Measurements from ENCODE around the gene GGACT. TPM values are rescaled to one million over a fixed set of nuclear protein-coding genes. Genes with fewer than 3 reads are reported as not detected.
A peak's percentile ranks its signal among the peaks of the same experiment; 100 is the strongest.

GGACT gene
- total RNA-seq, 4 donors from 2014 or later = 0.74 to 1.9 (median 1.5) TPM

DNA sequence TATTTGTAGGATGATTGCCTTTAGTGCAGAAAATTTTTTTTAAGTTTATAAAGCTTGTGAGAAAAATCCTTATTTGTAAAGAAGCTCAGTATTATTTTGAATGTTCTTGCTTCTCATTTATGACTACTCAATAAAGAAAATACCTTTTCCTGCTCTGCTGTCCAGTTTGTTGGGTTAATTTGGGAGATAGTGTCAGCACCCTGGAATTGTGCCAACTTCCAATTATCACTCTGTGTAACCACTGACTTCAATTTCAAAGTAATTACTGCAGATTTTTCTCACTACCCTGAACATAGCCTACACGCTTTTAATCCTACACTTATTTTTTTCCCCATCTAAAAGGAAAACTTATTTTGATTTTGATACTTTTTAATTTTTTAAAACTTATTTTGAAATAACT is 93.1 kb downstream of the GGACT start:
- 100% methylated on average over 1 of the region's 1 CpG for WGBS, 2 donors (ENCODE audit: low coverage in 1 of 2)
- H3K36me3 ChIP-seq = no peaks in the 10 kb centered on the region
- no peak for ATAC-seq

DNA sequence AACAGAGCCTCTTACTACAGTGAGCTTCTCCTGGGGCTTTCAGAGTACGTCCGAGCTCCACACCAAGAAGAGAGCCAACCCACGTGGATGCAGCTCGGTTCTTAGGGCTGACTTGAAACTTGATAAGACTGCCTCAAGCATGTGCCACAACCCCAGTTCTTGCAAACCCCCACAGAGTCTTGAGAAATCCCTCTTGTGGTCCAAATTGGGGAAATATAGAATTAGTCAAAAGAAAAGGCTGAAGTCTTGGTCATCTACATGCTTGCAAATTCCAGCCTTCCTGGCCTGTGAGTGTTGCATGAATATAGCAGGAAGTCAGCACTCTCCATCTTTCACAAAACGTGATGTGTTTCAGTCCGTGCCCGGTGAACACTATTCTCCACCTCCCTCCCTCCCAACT is 95.2 kb downstream of the GGACT start:
- H3K27ac ChIP-seq = no peak overlapping the region
- no peak overlapping the region for H3K4me3 ChIP-seq
- no peaks in the 10 kb centered on the region for H3K36me3 ChIP-seq
- H3K9me3 ChIP-seq = no peaks in the 10 kb centered on the region
- WGBS, 2 donors (ENCODE audit: low coverage in 1 of 2) = 86% methylated on average over 3 of the region's 7 CpGs; no CpG with 5 or more reads in 1 of the 2 donors
- ATAC-seq = no peak
- TF ChIP-seq, protein P1, sequence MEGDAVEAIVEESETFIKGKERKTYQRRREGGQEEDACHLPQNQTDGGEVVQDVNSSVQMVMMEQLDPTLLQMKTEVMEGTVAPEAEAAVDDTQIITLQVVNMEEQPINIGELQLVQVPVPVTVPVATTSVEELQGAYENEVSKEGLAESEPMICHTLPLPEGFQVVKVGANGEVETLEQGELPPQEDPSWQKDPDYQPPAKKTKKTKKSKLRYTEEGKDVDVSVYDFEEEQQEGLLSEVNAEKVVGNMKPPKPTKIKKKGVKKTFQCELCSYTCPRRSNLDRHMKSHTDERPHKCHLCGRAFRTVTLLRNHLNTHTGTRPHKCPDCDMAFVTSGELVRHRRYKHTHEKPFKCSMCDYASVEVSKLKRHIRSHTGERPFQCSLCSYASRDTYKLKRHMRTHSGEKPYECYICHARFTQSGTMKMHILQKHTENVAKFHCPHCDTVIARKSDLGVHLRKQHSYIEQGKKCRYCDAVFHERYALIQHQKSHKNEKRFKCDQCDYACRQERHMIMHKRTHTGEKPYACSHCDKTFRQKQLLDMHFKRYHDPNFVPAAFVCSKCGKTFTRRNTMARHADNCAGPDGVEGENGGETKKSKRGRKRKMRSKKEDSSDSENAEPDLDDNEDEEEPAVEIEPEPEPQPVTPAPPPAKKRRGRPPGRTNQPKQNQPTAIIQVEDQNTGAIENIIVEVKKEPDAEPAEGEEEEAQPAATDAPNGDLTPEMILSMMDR (IDR thresholded peaks at IDR 0.05) = no peak
- TF ChIP-seq EP300 (IDR thresholded peaks at IDR 0.05) = no peak
- no peak for TF ChIP-seq POLR2AphosphoS5 (IDR thresholded peaks at IDR 0.05)
- no peak for TF ChIP-seq POLR2A (IDR thresholded peaks at IDR 0.05)
- peaks cover 0 to 3% (median 0%) of the 10 kb centered on the region in 3 donors for H3K4me1 ChIP-seq
- no peaks in the 10 kb centered on the region for H3K27me3 ChIP-seq

More for the DNA sequence above, 93.1 kb downstream of the GGACT start:
- no peaks in the 10 kb centered on the region for H3K9me3 ChIP-seq
- TF ChIP-seq POLR2A (IDR thresholded peaks at IDR 0.05) = no peak
- TF ChIP-seq EP300 (IDR thresholded peaks at IDR 0.05) = no peak
- TF ChIP-seq POLR2AphosphoS5 (IDR thresholded peaks at IDR 0.05) = no peak
- TF ChIP-seq, protein P1 (IDR thresholded peaks at IDR 0.05) = no peak
- H3K27ac ChIP-seq = no peak overlapping the region
- H3K4me1 ChIP-seq = no peaks in the 10 kb centered on the region
- H3K4me3 ChIP-seq = no peak overlapping the region
- H3K27me3 ChIP-seq = no peaks in the 10 kb centered on the region

DNA sequence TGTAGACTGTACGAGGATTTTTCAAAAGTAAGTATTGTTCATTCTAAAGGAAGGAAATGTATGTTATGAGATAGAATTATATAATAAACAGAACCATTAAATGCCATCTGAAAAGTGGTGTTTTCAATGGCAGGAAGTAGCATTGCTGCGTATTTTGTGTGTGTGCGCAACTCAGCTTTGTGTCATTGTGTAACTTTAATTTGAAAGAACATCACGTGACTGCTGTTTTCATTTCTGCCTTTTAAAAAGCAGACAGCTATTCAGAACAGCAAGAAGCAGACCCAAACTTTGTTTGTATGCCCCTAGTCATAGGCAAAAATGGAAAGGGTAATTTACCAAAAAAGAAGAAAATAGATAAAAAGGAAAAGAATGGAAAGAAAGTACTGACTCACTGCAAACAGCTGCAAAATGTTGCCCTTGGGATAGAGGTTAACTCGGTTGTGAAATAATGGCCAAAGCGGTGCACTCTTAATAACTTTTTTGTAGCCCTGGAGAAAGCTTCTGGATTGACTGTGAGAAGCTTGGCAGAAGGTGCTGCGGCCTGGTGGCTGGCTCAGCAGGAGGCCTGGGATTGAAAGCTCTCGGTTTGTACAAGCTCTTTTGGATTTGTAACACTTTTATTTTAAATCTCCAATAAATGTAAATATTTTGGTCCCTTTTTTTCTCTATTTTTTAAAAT is 97.3 kb downstream of the GGACT start:
- 62 to 69% methylated on average over 4 to 8 of the region's 8 CpGs for whole genome bisulfite sequencing, 2 donors (ENCODE audit: low coverage in 1 of 2)
- H3K27ac ChIP-seq = peak overlapping the region in 1 of 4 donors; percentile 2
- ATAC-seq = peak; percentile 83

DNA sequence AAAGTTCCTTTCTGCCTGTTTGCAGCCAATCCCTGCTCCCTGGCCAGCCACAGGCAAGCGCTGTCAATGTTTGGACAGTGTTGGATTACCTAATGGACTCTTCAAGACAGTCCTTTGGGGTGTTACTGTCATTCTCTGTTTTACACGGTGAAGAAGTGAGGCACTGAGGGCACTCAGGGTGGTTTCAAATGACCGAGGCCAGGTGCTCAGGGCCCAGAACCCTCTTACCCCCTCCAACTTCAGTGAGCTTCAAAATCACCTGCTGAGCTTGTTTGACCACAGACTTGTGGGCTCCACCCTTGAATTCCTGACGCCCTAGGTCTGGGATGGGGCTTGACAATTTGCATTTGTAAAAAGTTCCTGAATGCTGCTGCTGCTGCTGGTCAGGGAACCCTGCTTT is 97.9 kb downstream of the GGACT start:
- H3K4me1 ChIP-seq = peaks cover 0 to 3% (median 0%) of the 10 kb centered on the region in 3 donors
- H3K4me3 ChIP-seq = no peak overlapping the region
- whole genome bisulfite sequencing, 2 donors (ENCODE audit: low coverage in 1 of 2) = 40 to 70% methylated on average over 2 of the region's 4 CpGs
- H3K36me3 ChIP-seq = no peaks in the 10 kb centered on the region
- no peaks in the 10 kb centered on the region for H3K27me3 ChIP-seq
- TF ChIP-seq, protein P1 (IDR thresholded peaks at IDR 0.05) = no peak
- TF ChIP-seq EP300 (IDR thresholded peaks at IDR 0.05) (no peak), POLR2AphosphoS5 (IDR thresholded peaks at IDR 0.05) (no peak), POLR2A (IDR thresholded peaks at IDR 0.05) (no peak)
- peak overlapping the region in 1 of 4 donors; percentile 2 for H3K27ac ChIP-seq
- no peak for ATAC-seq
- H3K9me3 ChIP-seq = no peaks in the 10 kb centered on the region

More for the DNA sequence above, 97.3 kb downstream of the GGACT start:
- no peaks in the 10 kb centered on the region for H3K27me3 ChIP-seq
- no peak overlapping the region for H3K4me3 ChIP-seq
- peaks cover 0 to 3% (median 0%) of the 10 kb centered on the region in 3 donors for H3K4me1 ChIP-seq
- no peaks in the 10 kb centered on the region for H3K36me3 ChIP-seq
- TF ChIP-seq POLR2A (IDR thresholded peaks at IDR 0.05) (no peak), POLR2AphosphoS5 (IDR thresholded peaks at IDR 0.05) (peak; percentile 82), EP300 (IDR thresholded peaks at IDR 0.05) (no peak)
- TF ChIP-seq, protein P1 (IDR thresholded peaks at IDR 0.05) = peak in 1 of 4 experiments; percentile 14
- no peaks in the 10 kb centered on the region for H3K9me3 ChIP-seq

DNA sequence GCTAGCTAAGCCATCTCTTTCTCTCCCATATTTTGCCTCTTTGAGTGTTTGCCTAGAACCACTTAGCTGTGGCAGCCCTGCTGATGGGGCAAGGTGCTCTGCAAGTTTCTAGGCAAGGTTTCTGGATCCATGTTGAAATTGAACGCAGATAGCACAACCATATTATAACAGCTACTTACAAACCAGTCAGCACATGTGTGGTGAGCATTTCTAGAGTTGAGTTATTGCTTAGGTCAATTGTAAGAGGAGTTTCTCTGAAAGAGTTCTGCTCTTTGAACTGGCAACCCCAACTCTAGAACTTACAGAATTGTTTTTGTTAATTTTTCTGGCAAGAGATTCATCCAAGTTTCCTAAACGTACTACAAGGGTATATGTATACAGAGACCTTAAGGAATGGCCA is 103.3 kb downstream of the GGACT start:
- TF ChIP-seq POLR2AphosphoS5 (IDR thresholded peaks at IDR 0.05) (no peak), POLR2A (IDR thresholded peaks at IDR 0.05) (no peak), EP300 (IDR thresholded peaks at IDR 0.05) (no peak)
- TF ChIP-seq, protein P1 (IDR thresholded peaks at IDR 0.05) = no peak
- Histone ChIP-seq H3K27me3 (no peaks in the 10 kb centered on the region), H3K9me3 (no peaks in the 10 kb centered on the region), H3K4me3 (no peak overlapping the region), H3K4me1 (peaks cover 0 to 3% (median 0%) of the 10 kb centered on the region in 3 donors), H3K36me3 (no peaks in the 10 kb centered on the region), H3K27ac (no peak overlapping the region)
- ATAC-seq = no peak
- WGBS, 2 donors (ENCODE audit: low coverage in 1 of 2) = 58 to 88% methylated on average over 1 to 2 of the region's 2 CpGs

Measured in gastroesophageal sphincter (tissue), 4 donors.